Activated CD4-positive, alpha-beta T cell treated with anti-CD3 and anti-CD28 coated beads, Interleukin-10, Interleukin-2, amounts not matched to agents 100 ng/mL and 50 ng/mL, durations not matched to agents 16 hours and 8 hours (primary cell): ENCODE data around the gene DAZAP1.
A peak's percentile ranks its signal among the peaks of the same experiment; 100 is the strongest.

Source experiments
- DNase-seq: peaks from one replicate; pipeline ENCODE4 v3.0.0-alpha.2; 2020

The DAZAP1 gene

DNA sequence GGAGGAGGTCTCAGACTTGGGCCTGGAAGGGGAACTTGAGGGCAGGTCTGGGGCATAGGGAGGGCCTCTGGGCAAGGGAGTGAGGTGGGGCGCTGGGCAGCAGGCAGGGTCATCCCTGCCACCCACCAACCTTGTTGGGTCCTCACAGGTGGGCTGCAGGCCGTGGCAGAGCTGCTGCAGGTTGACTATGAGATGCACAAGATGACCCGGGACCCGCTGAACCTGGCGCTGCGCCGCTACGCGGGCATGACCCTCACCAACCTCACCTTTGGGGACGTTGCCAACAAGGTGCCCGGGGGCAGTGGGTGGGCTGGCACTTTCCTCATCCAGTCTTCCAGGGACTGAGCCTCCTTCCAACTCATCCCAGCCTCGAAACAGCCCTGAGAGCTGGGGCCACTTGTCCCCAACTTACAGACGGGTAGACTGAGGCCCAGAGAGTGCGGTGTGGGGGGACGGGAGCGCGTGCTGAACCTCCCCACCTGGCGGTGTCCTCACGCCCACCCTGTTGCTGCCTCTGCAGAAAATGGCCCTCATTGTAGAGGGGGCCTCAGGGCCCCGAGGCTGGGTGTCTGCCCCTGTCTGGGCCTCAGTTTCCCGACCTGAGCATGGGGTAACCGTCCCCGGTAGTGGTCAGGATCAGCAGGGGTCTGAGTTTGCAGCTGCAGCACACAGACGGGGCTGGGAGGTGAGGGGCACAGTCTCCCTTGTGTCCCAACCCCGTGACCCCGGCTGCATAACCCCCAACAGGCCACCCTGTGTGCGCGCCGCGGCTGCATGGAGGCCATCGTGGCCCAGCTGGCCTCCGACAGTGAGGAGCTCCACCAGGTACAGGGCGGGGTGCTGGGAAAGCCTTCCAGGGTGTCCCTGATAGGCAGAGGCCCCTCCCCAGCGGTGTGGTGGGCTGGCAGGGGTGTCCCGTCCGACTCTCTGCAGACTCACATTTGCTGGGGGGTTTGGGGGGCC is 52.9 kb downstream of the DAZAP1 start:
- DNase-seq = no peak

GRCh38 chr19:1461862-1462261 is 54.5 kb downstream of the DAZAP1 start:
- DNase-seq = no peak

DNA sequence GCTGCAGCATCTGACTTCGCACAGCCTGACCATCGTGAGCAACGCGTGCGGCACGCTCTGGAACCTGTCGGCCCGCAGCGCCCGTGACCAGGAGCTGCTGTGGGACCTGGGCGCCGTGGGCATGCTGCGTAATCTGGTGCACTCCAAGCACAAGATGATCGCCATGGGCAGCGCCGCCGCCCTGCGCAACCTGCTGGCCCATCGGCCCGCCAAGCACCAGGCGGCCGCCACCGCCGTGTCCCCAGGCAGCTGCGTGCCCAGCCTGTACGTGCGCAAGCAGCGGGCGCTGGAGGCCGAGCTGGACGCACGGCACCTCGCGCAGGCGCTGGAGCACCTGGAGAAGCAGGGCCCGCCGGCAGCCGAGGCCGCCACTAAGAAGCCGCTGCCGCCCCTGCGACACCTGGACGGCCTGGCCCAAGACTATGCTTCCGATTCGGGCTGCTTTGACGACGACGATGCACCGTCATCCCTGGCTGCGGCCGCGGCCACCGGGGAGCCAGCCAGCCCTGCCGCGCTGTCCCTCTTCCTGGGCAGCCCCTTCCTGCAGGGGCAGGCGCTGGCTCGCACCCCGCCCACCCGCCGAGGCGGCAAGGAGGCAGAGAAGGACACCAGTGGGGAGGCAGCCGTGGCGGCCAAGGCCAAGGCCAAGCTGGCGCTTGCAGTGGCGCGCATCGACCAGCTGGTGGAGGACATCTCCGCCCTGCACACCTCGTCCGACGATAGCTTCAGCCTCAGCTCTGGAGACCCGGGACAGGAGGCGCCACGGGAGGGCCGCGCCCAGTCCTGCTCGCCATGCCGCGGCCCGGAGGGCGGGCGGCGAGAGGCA is 58.0 kb downstream of the DAZAP1 start:
- DNase-seq = peak; percentile 54

- DNase-seq = no peak
Measured at GRCh38 chr19:1466018-1466460, 58.7 kb downstream of the DAZAP1 start.

- no peak for DNase-seq
Measured at GRCh38 chr19:1466461-1467214, 59.3 kb downstream of the DAZAP1 start.

DNA sequence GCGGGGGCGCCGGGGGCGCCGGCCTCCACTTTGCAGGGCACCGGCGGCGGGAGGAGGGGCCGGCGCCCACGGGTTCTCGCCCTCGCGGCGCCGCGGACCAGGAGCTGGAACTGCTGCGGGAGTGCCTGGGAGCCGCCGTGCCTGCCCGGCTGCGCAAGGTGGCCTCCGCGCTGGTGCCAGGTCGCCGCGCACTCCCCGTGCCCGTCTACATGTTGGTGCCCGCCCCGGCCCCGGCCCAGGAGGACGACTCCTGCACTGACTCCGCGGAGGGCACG is 59.8 kb downstream of the DAZAP1 start:
- DNase-seq = no peak

DNA sequence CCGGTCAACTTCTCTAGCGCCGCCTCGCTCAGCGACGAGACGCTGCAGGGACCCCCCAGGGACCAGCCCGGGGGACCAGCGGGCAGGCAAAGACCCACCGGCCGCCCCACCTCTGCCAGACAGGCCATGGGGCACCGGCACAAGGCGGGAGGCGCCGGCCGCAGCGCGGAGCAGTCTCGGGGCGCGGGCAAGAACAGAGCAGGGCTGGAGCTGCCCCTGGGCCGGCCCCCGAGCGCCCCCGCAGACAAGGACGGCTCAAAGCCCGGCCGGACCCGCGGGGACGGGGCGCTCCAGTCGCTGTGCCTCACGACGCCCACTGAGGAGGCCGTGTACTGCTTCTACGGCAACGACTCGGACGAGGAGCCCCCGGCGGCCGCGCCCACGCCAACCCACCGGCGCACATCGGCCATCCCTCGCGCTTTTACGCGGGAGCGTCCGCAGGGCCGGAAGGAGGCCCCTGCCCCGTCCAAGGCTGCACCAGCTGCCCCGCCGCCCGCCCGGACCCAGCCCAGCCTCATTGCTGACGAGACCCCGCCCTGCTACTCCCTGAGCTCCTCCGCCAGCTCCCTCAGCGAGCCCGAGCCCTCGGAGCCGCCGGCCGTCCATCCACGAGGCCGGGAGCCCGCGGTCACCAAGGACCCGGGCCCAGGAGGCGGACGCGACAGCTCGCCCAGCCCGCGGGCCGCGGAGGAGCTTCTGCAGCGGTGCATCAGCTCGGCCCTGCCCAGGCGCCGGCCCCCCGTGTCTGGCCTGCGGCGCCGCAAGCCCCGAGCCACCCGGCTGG is 60.3 kb downstream of the DAZAP1 start:
- no peak for DNase-seq

GRCh38 chr19:1468274-1468820 is 61.0 kb downstream of the DAZAP1 start:
- DNase-seq = no peak

DNA sequence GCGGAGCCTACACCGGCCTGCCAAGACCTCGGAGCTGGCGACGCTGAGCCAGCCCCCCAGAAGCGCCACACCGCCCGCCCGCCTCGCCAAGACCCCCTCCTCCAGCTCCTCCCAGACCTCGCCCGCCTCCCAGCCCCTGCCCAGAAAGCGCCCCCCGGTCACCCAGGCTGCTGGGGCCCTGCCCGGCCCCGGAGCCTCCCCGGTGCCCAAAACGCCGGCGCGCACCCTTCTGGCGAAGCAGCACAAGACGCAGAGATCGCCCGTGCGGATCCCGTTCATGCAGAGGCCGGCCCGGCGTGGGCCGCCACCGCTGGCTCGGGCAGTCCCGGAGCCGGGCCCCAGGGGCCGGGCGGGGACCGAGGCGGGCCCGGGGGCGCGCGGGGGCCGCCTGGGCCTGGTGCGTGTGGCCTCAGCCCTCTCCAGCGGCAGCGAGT is 61.5 kb downstream of the DAZAP1 start:
- peak; percentile 55 for DNase-seq

- peak; percentile 48 for DNase-seq
Measured at GRCh38 chr19:1469255-1470054, 62.1 kb downstream of the DAZAP1 start.

DNA sequence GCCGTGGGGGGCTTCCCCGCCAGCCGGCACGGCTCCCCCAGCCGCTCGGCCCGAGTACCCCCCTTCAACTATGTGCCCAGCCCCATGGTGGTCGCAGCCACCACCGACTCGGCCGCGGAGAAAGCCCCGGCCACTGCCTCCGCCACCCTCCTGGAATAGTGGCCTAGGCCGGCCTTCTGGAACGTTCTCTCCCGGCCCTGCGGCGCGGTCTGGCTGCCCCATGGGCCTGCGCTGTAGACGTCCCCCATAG is 62.6 kb downstream of the DAZAP1 start:
- no peak for DNase-seq

DNA sequence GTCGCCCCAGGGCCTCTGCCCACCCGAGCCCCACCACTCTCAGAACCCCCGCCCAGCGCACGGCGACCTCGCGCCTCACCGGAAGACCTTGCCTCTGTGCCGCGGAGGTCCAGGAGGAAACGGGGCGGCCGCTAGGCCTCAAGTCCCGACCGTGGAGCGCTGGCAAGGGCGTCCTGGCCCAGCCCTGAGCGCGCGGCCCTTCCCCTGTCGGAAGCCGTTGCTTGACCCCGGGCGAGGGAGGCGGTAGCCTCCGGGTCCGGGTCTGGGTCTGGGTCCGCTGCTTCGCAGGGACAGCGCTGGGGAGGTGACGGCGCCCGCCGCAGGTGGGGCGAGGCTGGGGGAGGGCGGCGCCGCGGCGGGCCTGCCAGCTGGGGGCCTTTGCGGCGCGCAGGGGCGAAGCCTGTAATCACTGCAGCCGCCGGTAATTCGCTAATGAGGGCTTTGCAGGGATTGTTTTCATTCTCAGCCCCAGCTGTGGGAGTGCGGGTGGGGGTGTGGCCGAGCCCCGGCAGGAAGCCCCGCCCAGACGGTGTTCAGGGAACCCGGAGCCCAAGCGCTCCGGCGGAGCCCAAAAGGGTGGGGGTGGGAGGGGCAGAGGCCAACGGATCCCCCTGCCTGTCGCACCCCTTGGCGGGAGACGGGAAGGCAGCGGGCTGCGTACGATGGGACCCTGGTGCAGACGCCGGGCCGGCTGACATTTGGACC is 63.1 kb downstream of the DAZAP1 start:
- DNase-seq = peak; percentile 78

DNA sequence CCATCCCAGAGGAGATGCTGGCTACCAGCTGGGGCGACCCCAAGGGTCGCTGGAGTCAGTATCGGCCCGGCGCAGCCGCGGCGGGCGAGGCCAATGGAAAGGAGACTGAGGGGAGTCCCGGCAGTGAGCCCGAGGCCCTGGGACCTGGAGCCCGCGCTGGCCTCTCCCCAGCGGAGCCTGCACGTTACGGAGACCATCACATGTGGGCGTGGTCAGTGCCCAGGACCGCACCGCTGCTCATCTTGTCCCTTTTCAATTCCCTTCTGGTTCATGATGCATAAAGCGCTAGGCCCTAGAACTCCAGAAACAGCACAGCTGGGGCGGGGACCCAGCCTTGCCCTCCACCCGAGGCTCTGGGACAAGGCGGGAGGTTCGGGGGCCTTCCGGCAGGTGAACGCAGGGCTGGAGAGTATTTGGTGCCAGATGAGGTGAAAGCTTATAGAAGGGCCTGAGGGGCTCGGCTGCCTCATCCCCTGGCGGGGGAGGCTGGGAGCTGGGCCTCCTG is 63.7 kb downstream of the DAZAP1 start:
- no peak for DNase-seq

- no peak for DNase-seq
Measured at GRCh38 chr19:1471515-1472160, 64.3 kb downstream of the DAZAP1 start.

DNA sequence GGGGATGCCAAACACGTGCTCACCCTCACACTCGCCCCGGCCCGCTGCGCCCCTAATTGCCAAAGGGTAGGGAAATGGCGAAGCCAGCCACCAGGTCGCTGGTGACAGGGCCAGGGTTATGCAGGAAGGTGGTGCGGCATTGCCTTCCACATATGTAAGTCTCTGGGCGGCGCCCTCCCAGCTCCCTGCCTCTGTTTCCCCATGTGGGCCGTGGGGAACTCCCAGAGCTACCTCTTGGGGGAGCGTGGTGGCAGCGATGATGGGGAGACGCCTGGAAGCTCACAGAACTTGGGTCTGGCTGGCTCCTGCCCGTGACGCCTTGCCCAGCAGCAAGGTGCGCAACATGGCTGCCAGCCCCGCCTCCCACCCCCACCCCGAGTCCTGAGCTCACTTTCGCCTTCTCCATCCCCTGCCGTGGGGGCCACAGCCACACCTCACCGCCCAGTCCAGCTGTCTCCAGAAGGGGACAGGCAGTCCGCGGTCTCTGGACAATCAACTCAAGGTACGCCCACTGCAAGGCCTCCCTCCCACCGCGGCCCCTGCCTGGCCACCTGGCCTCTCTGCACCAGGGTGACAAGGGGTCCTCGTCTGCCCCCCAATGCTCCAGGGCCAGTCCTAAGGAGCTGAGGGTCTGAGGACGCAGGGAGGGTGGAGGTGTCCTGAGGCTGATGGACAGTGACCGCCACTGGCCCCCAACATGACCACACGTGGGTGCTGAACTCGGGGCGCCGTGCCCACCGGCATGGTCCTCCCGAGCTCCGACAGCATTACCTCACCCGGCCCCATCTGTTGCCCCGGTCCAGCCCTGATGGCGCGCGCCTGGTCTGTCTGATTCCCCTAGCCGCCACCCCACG is 65.1 kb downstream of the DAZAP1 start:
- DNase-seq = no peak

GRCh38 chr19:1473085-1473851 is 65.9 kb downstream of the DAZAP1 start:
- DNase-seq = no peak

GRCh38 chr19:1474011-1474764 is 66.8 kb downstream of the DAZAP1 start:
- no peak for DNase-seq
